HL-60 (cell line): ENCODE data around the gene IFITM10.
"Not testable (repeated sequence)": the region's sequence is repeated elsewhere in the genome, so short reads cannot be mapped to it uniquely, and the experiment has no call there.

Experiments
- DNase-seq, 2 experiments: peaks; one replicate each; pipeline ENCODE4 v3.0.0-alpha.2; 2010 to 2020; ENCODE audit warnings: low read depth in 1 of 2, low spot score in 1 of 2
- H3K27ac ChIP-seq: fragments of 250-450 bp; sonication (Bioruptor Pico); replicated peaks from 2 replicates; pipeline ENCODE4 v1.5.1; 2020; ENCODE audit warnings: mild to moderate bottlenecking, moderate library complexity
- H3K27me3 ChIP-seq: fragments of 250-450 bp; sonication (Bioruptor Pico); 2 replicates; pipeline ENCODE4 v1.5.1; 2021; ENCODE audit warnings: mild to moderate bottlenecking, moderate library complexity; ENCODE audit not compliant: insufficient read depth, poor library complexity, severe bottlenecking
- H3K4me3 ChIP-seq: replicated peaks from 2 replicates; pipeline ENCODE4 v1.5.1; 2011; ENCODE audit warnings: mild to moderate bottlenecking, control low read depth, low read length; ENCODE audit not compliant: insufficient read depth
- GABPA ChIP-seq: IDR thresholded peaks from 2 replicates; pipeline ENCODE4 v1.6.1; 2012; ENCODE audit warnings: low read depth
- POLR2AphosphoS5 ChIP-seq: IDR thresholded peaks from 2 replicates; pipeline ENCODE4 v1.6.1; 2012; ENCODE audit warnings: low read depth
- SPI1 ChIP-seq: IDR thresholded peaks from 2 replicates; pipeline ENCODE4 v1.6.1; 2012; ENCODE audit warnings: low read depth, mild to moderate bottlenecking, borderline replicate concordance
- TF ChIP-seq, protein P1 (sequence below): IDR thresholded peaks from one replicate; pipeline ENCODE4 v1.5.1; 2011; ENCODE audit warnings: low read length, control low read depth, inconsistent platforms; ENCODE audit not compliant: insufficient read depth
- TF ChIP-seq, protein P2 (sequence below): IDR thresholded peaks from 2 replicates; pipeline ENCODE4 v1.6.1; 2012; ENCODE audit warnings: low read depth; ENCODE audit not compliant: insufficient replicate concordance

Gene IFITM10

DNA sequence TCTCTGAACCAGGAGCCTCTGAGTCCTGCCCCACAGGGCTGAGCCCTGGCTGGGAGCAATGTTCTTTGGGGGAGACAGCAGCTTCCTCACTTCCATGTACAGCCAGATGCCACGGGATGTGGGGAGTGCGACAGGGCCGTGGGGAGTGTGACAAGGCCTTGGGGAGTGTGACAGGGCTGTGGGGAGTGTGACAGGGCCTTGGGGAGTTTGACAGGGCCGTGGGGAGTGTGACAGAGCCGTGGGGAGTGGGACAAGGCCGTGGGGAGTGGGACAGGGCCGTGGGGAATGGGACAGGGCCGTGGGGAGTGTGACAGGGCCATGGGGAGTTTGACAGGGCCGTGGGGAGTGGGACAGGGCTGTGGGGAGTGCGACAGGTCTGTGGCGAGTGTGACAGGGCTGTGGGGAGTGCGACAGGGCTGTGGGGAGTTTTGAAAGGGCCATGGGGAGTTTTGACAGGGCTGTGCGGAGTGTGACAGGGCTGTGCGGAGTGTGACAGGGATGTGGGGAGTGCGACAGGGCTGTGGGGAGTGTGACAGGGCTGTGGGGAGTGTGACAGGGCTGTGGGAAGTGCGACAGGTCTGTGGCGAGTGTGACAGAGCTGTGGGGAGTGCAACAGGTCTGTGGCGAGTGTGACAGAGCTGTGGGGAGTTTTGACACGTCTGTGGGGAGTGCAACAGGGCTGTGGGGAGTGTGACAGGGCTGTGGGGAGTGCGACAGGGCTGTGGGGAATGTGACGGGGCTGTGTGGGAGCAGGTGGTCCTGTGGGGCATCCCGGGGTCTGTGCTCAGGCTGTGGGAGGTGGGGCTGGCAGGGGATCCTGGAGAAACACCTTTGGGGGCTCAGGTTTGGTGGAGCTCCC is 60.0 kb downstream of the IFITM10 start:
- peaks cover 14% of the 10 kb centered on the region for H3K27me3 ChIP-seq
- no peak overlapping the region for H3K4me3 ChIP-seq
- DNase-seq = no peak
- H3K27ac ChIP-seq = no peak overlapping the region
- TF ChIP-seq, protein P1, sequence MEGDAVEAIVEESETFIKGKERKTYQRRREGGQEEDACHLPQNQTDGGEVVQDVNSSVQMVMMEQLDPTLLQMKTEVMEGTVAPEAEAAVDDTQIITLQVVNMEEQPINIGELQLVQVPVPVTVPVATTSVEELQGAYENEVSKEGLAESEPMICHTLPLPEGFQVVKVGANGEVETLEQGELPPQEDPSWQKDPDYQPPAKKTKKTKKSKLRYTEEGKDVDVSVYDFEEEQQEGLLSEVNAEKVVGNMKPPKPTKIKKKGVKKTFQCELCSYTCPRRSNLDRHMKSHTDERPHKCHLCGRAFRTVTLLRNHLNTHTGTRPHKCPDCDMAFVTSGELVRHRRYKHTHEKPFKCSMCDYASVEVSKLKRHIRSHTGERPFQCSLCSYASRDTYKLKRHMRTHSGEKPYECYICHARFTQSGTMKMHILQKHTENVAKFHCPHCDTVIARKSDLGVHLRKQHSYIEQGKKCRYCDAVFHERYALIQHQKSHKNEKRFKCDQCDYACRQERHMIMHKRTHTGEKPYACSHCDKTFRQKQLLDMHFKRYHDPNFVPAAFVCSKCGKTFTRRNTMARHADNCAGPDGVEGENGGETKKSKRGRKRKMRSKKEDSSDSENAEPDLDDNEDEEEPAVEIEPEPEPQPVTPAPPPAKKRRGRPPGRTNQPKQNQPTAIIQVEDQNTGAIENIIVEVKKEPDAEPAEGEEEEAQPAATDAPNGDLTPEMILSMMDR = no peak
- TF ChIP-seq SPI1 (no peak), GABPA (no peak), POLR2AphosphoS5 (no peak)
- TF ChIP-seq, protein P2, sequence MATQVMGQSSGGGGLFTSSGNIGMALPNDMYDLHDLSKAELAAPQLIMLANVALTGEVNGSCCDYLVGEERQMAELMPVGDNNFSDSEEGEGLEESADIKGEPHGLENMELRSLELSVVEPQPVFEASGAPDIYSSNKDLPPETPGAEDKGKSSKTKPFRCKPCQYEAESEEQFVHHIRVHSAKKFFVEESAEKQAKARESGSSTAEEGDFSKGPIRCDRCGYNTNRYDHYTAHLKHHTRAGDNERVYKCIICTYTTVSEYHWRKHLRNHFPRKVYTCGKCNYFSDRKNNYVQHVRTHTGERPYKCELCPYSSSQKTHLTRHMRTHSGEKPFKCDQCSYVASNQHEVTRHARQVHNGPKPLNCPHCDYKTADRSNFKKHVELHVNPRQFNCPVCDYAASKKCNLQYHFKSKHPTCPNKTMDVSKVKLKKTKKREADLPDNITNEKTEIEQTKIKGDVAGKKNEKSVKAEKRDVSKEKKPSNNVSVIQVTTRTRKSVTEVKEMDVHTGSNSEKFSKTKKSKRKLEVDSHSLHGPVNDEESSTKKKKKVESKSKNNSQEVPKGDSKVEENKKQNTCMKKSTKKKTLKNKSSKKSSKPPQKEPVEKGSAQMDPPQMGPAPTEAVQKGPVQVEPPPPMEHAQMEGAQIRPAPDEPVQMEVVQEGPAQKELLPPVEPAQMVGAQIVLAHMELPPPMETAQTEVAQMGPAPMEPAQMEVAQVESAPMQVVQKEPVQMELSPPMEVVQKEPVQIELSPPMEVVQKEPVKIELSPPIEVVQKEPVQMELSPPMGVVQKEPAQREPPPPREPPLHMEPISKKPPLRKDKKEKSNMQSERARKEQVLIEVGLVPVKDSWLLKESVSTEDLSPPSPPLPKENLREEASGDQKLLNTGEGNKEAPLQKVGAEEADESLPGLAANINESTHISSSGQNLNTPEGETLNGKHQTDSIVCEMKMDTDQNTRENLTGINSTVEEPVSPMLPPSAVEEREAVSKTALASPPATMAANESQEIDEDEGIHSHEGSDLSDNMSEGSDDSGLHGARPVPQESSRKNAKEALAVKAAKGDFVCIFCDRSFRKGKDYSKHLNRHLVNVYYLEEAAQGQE = no peak

DNA sequence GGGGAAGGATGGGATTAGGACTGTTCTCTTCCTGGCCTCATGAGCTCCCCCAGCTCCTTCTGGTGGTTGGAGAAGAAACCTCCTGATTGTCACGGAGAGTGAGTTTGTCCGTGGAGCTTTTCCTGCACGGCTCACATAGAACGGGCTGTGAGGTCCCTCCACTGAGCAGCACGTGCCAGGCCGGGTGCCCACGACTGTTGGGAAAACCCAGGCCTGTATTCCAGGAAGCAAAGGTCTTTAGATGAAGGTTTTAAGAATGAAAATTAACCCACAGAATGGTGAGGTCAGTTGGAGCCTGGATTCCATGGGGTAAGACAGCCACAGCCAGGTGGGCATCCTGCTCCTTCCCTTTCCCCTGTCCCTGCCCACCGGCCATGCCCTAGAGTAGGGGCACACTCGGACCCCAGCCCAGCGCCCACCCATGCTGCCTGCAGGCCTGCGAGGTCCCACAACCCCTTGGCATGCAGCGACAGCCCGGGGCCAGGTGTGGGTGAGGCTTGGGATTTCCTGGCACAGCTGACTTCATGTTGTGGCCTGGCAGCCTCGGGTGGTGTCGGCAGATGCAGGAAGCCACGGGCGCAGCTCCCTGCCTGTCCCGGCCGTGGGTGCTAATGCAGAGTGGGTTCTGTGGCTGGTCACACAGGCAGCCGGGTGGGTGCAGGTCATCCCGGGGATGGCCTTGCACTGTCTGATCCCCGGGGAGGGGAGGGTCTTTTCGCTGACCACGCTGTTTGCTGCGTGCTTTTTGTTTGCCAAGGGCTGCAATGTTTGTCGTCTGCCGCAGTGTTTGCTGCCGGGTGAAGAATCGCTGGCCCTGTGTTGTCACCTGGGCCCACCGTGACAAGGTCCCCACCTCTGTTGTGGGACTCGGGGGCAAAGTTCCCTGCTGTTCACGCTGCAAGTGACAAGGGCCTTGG is 60.9 kb downstream of the IFITM10 start:
- not testable (repeated sequence) for H3K27ac ChIP-seq, H3K4me3 ChIP-seq, DNase-seq
- peaks cover 12% of the 10 kb centered on the region for H3K27me3 ChIP-seq

DNA sequence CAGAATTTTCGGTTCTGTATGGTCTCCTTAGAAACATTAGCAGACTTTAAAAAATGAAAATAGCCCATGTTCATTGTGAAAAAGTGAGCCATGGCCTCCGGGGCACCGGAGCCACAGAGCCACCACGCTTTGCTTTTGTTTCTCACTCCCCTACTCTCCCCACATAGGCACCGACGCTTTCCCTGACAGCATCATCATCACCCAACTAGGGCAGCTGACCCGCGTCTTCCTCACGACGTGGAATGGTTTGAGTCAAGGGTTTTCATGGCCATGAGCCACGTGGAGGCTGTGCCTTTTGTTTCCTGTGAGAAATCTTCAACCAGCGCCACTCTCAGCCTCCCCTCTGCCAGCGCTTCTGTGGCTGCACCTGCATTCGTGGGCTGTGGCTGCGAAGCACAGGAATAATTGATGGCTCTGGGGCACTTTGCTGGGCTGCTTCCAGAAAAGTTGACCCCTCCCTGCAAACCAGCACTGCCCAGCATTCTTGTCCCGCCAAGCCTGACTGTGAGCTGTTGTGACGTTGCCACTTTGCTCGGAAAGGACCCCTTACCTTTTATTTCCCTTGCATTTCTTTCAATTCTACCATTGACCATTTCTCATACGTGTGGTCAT is 62.0 kb downstream of the IFITM10 start:
- not testable (repeated sequence) for DNase-seq, H3K27ac ChIP-seq
- H3K27me3 ChIP-seq = peaks cover 12% of the 10 kb centered on the region

DNA sequence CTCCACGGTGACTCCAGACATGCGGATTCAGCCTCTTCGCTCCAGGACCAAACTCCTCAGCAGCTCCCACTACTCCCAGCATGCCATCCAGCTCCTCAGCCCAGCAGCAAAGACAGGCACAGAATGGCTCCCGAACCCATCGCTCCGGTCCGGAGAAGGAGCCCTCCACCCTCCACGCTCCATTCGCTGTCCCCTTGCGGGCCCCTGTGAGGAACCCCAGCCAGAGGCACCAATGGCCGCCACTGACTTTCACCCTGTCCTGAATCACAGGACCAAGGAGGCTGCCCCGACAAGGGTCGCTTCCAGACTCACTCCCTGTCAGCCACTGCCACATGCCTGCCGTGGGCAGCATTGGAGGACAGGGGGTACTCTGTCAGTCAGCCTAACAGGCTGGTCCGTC is 64.2 kb downstream of the IFITM10 start:
- not testable (repeated sequence) for H3K4me3 ChIP-seq, H3K27me3 ChIP-seq, DNase-seq, H3K27ac ChIP-seq

More for the DNA sequence above, 62.0 kb downstream of the IFITM10 start:
- H3K4me3 ChIP-seq = not testable (repeated sequence)

DNA sequence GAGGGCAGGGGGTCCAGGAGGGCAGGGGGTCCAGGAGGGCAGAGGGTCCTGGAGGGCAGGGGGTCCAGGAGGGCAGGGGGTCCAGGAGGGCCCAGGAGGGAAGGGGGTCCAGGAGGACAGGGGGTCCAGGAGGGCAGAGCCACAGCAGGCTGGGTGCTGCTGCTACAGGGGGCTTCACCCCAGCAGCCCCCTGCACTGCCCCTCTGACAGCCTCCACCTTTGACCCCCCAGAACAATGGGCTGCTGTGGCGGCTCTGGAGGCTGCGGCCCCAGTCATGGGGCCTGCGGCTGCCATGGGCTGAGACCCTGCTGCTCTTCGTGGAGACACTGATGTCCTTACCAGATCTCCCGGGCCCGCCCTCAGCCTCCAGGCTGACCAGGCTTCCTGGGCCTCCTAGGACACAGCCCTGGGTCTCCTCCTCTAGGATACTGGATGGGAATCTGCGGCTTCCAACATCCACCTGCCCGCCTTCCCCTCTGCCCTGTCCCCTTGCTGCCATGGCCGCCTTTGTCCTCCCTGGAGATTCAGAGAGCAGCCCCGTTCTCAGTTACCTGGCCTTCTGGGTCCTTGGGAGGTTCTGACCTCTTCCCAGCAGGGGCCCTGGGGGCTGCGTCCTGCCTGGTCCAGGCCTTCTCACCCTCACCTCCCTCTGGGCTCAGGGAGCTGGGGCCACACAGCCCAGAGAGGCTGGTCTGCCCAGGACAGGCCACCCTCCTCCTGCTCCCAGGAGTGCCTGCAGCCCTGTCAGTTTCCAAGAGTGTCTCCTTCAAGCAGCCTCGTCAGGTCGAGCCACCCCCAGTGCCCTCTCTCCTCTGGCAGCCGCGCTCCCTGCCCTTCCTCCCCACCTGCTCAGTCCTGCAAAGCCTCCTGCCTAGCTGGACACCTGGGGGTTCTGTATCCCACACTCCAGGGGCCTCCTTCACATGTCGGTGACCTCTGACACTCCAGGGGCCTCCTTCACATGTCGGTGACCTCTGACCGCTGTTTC is 65.2 kb downstream of the IFITM10 start:
- H3K27ac ChIP-seq, H3K4me3 ChIP-seq, DNase-seq, H3K27me3 ChIP-seq: not testable (repeated sequence)

DNA sequence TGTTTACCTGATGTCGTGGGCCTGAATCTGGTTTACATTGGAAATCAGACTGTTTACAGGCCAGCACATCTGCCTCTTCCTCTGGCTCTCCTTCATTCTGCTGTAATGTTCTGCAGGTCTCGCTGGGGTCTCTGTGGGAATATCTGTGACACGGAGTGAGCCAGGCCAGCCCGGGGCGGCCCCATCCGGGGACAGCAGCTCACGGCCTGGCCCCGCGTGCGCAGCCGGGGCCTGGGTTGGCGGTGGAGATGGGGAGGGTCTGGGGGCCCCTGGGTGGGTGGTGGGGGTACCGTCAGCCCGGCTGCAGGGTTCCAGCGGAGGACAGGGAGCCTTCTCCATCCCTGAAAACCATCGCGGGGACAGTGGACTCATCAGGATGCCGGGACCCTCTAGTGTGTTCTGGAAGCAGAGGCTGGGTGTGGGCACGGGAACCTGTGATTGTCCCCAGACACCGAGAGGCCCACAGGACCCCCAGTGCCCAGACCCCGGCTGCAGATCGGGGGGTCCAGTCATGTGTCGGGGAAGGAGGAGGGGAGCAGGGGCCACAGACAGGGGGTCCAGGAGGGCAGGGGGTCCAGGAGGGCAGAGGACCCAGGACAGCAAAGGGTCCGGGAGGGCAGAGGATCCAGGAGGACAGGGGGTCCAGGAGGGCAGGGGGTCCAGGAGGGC is 66.4 kb downstream of the IFITM10 start:
- not testable (repeated sequence) for H3K4me3 ChIP-seq, H3K27me3 ChIP-seq, DNase-seq

DNA sequence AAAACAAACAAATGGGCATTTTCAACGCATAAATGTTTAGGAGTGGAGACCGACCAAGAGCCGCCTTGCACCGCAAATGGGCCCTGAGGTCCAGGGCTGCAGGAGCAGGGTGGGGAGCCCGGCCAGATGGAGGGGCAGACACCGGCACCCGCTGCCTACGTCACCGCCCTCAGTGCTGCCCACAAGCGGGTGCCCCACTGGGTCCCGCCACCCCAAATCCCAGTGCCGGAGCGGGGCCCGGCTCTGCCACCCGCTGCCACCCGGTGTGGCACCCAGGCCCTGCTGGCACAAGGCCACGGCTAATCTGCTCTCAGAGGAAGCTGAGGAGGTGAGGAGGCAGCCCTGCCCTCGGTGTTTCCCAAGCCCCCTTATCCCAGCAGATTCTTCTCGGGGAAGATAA is 67.2 kb downstream of the IFITM10 start:
- H3K4me3 ChIP-seq, H3K27ac ChIP-seq, DNase-seq, H3K27me3 ChIP-seq: not testable (repeated sequence)

More for the DNA sequence above, 66.4 kb downstream of the IFITM10 start:
- H3K27ac ChIP-seq = not testable (repeated sequence)
